MCF 10A (cell line): ENCODE results near the gene CSF1. TPM values are rescaled to one million over a fixed set of nuclear protein-coding genes. Genes with fewer than 3 reads are reported as not detected.

Experiments used
- BruUV-seq: library from RNA; stranded (reverse); fragments of 400-500 nt; replicated peaks from 2 replicates; lab custom pipeline; 2021; lab: Mats Ljungman, UMichigan
- CTCF ChIA-PET: fragments of 300-600 bp; sonication (Branson Sonifier 250); formaldehyde crosslinking; extraction: SDS; loops from one replicate; lab custom pipeline; 2021; ENCODE audit warnings: antibody characterized with exemption, inconsistent platforms; lab: Yijun Ruan, JAX
- POLR2A ChIA-PET: fragments of 300-600, 350-650 bp; sonication (Branson Sonifier 250); formaldehyde crosslinking; extraction: SDS; loops from one replicate; lab custom pipeline; 2020; ENCODE audit warnings: antibody characterized with exemption, inconsistent platforms; lab: Yijun Ruan, JAX
- DNase-seq: peaks from one replicate; pipeline ENCODE4 v3.0.0-alpha.2; 2018; ENCODE audit not compliant: unreplicated experiment
- H3K27ac Mint-ChIP-seq: one replicate; pipeline ENCODE4 v1.8.0; 2022; ENCODE audit warnings: mild to moderate bottlenecking, low read depth, mixed read lengths; ENCODE audit not compliant: unreplicated experiment
- H3K27me3 Mint-ChIP-seq: one replicate; pipeline ENCODE4 v1.8.0; 2022; ENCODE audit warnings: mixed read lengths; ENCODE audit not compliant: insufficient read depth, unreplicated experiment
- H3K36me3 Mint-ChIP-seq: one replicate; pipeline ENCODE4 v1.8.0; 2022; ENCODE audit warnings: mild to moderate bottlenecking, moderate library complexity, mixed read lengths; ENCODE audit not compliant: insufficient read depth, unreplicated experiment
- H3K4me1 Mint-ChIP-seq: one replicate; pipeline ENCODE4 v1.8.0; 2022; ENCODE audit warnings: mixed read lengths; ENCODE audit not compliant: insufficient read depth, unreplicated experiment
- H3K4me3 Mint-ChIP-seq: one replicate; pipeline ENCODE4 v1.8.0; 2022; ENCODE audit warnings: mild to moderate bottlenecking, moderate library complexity, mixed read lengths; ENCODE audit not compliant: unreplicated experiment
- H3K9me3 Mint-ChIP-seq: one replicate; pipeline ENCODE4 v1.8.0; 2022; ENCODE audit warnings: mixed read lengths; ENCODE audit not compliant: unreplicated experiment
- CTCF ChIP-seq: fragments of 200-600 bp; IDR thresholded peaks from one replicate; pipeline ENCODE4 v1.8.0; 2022; ENCODE audit warnings: antibody characterized with exemption, mild to moderate bottlenecking; ENCODE audit not compliant: unreplicated experiment
- intact Hi-C: fragments of 100-400 bp; cut with micrococcal nuclease; formaldehyde crosslinking; loops from 2 replicates; pipeline ENCODE4 v1.14.1; 2022
- total RNA-seq: library from RNA; stranded (reverse); gene quantifications from 2 replicates; pipeline ENCODE4 v1.2.3, GENCODE V29; 2022

Gene CSF1
- total RNA-seq, 1 experiment from 2014 or later = 6.3 TPM

- intact Hi-C loops = no loop called here
- Mint-ChIP-seq H3K9me3 (peaks cover 8% of the 10 kb centered on the region), H3K36me3 (peaks cover 12% of the 10 kb centered on the region), H3K27me3 (no peaks in the 10 kb centered on the region), H3K27ac (no peak overlapping the region), H3K4me3 (no peak overlapping the region), H3K4me1 (peaks cover 15% of the 10 kb centered on the region)
- BruUV-seq = no TSS peak
- no peak for TF ChIP-seq CTCF
- DNase-seq = peak; percentile 39
- CTCF ChIA-PET = interaction anchor here (0.6 kb wide), 1 partner anchor 403 kb away, joined by 3 read pairs; no protein-coding TSS in a partner anchor
- POLR2A ChIA-PET = no interaction called here
Measured at GRCh38 chr1:109933856-109934711, 23.4 kb downstream of the CSF1 start.

- CTCF ChIA-PET = interaction anchor here (0.8 to 1.5 kb wide), 4 partner anchors 9 to 158 kb away, joined by 3 to 7 read pairs (median 4); partner anchors contain the start of gene AHCYL1
- peaks cover 2% of the 10 kb centered on the region for H3K36me3 Mint-ChIP-seq
- no peaks in the 10 kb centered on the region for H3K27me3 Mint-ChIP-seq
- H3K27ac Mint-ChIP-seq = peak overlapping the region; percentile 43
- H3K9me3 Mint-ChIP-seq = peaks cover 8% of the 10 kb centered on the region
- intact Hi-C loops = no loop called here
- TF ChIP-seq CTCF = no peak
- POLR2A ChIA-PET = no interaction called here
- DNase-seq = no peak
- no peak overlapping the region for H3K4me3 Mint-ChIP-seq
- BruUV-seq = no TSS peak
- H3K4me1 Mint-ChIP-seq = peaks cover 12% of the 10 kb centered on the region
Measured at GRCh38 chr1:109935451-109935900, 24.8 kb downstream of the CSF1 start.

DNA sequence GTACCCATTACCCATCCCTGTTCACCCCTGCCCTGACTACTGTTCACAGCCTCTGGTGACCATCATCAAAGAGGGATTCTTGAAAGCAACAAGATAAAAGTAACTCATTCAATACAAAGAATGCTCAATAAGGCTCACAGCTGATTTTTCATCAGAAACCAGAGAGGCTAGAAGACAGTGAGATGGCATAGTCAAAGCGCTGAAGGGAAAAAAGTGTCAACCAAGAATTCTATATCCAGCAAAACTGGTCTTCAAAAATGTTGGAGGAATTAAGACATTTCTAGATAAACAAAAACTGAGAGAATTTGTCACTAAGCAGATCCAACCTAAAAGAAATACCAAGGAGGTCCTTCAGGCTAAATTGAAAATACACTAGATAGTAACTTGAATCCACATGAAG, 27.1 kb downstream of the CSF1 start:
- POLR2A ChIA-PET = no interaction called here
- intact Hi-C loops = no loop called here
- BruUV-seq = no TSS peak
- TF ChIP-seq CTCF = no peak
- no peak overlapping the region for H3K4me3 Mint-ChIP-seq
- DNase-seq = no peak
- H3K4me1 Mint-ChIP-seq = peaks cover 6% of the 10 kb centered on the region
- no peaks in the 10 kb centered on the region for H3K36me3 Mint-ChIP-seq
- CTCF ChIA-PET = no interaction called here
- H3K9me3 Mint-ChIP-seq = peaks cover 8% of the 10 kb centered on the region
- no peak overlapping the region for H3K27ac Mint-ChIP-seq
- H3K27me3 Mint-ChIP-seq = no peaks in the 10 kb centered on the region

- H3K36me3 Mint-ChIP-seq = no peaks in the 10 kb centered on the region
- no TSS peak for BruUV-seq
- POLR2A ChIA-PET = interaction anchor here (1.1 kb wide), 1 partner anchor 9 kb away, joined by 3 read pairs; no protein-coding TSS in a partner anchor
Measured at GRCh38 chr1:109938556-109938955, 27.9 kb downstream of the CSF1 start.

More at GRCh38 chr1:109938556-109938955, 27.9 kb downstream of the CSF1 start:
- intact Hi-C loops = no loop called here
- no peak for DNase-seq
- Mint-ChIP-seq H3K9me3 (peaks cover 8% of the 10 kb centered on the region), H3K4me1 (peaks cover 5% of the 10 kb centered on the region), H3K27ac (no peak overlapping the region), H3K27me3 (no peaks in the 10 kb centered on the region), H3K4me3 (no peak overlapping the region)
- no peak for TF ChIP-seq CTCF
- CTCF ChIA-PET = interaction anchor here (0.6 kb wide), 1 partner anchor 93 kb away, joined by 3 read pairs; no protein-coding TSS in a partner anchor
